CMK (cell line): ENCODE measurements around the gene ACTN1.

Experiments used
- DNase-seq: peaks from one replicate; pipeline ENCODE4 v3.0.0-alpha.2; 2010; ENCODE audit warnings: low read depth

Gene ACTN1

GRCh38 chr14:68969278-68970033 lies 9.6 kb downstream of the ACTN1 start:
- no peak for DNase-seq

GRCh38 chr14:68968721-68969120 lies 10.4 kb downstream of the ACTN1 start:
- no peak for DNase-seq

GRCh38 chr14:68968051-68968450 lies 11.1 kb downstream of the ACTN1 start:
- DNase-seq, result no peak

GRCh38 chr14:68967459-68967940 lies 11.6 kb downstream of the ACTN1 start:
- no peak for DNase-seq

- no peak for DNase-seq
Measured at GRCh38 chr14:68966872-68967301, 12.2 kb downstream of the ACTN1 start.

GRCh38 chr14:68965261-68965761 lies 13.8 kb downstream of the ACTN1 start:
- no peak for DNase-seq

GRCh38 chr14:68964300-68965093 lies 14.6 kb downstream of the ACTN1 start:
- no peak for DNase-seq

GRCh38 chr14:68962681-68963080 lies 16.4 kb downstream of the ACTN1 start:
- DNase-seq, result no peak

GRCh38 chr14:68961781-68962584 lies 17.1 kb downstream of the ACTN1 start:
- DNase-seq, result no peak

GRCh38 chr14:68961361-68961760 lies 17.7 kb downstream of the ACTN1 start:
- DNase-seq, result no peak

- DNase-seq, result no peak
Measured at GRCh38 chr14:68960123-68960522, 19.0 kb downstream of the ACTN1 start.

GRCh38 chr14:68959035-68959434 lies 20.1 kb downstream of the ACTN1 start:
- no peak for DNase-seq

- no peak for DNase-seq
Measured at GRCh38 chr14:68958553-68958952, 20.5 kb downstream of the ACTN1 start.

GRCh38 chr14:68957775-68958174 lies 21.3 kb downstream of the ACTN1 start:
- no peak for DNase-seq

- DNase-seq, result no peak
Measured at GRCh38 chr14:68956724-68957123, 22.4 kb downstream of the ACTN1 start.

GRCh38 chr14:68955851-68956179 lies 23.3 kb downstream of the ACTN1 start:
- DNase-seq, result no peak

- no peak for DNase-seq
Measured at GRCh38 chr14:68955164-68955850, 23.8 kb downstream of the ACTN1 start.

- DNase-seq, result no peak
Measured at GRCh38 chr14:68953196-68953555, 25.9 kb downstream of the ACTN1 start.

- no peak for DNase-seq
Measured at GRCh38 chr14:68952531-68953195, 26.4 kb downstream of the ACTN1 start.

GRCh38 chr14:68951800-68952530 lies 27.1 kb downstream of the ACTN1 start:
- DNase-seq, result no peak
